Measurements from ENCODE around the gene ZFPM1. TPM values are rescaled to one million over a fixed set of nuclear protein-coding genes. Genes with fewer than 3 reads are reported as not detected.

ZFPM1 gene
- total and polyA plus RNA-seq, 4 donors: 0.57 to 9.0 (median 2.8) TPM

- 84 to 95% methylated on average over 30 to 34 of the region's 34 CpGs for WGBS, 2 donors
- Histone ChIP-seq H3K4me1 (ENCODE audit: control insufficient read depth in 5 of 5, insufficient read depth in 5 of 5, low read length in 5 of 5) (peaks cover 0 to 7% (median 0%) of the 10 kb centered on the region in 5 donors), H3K36me3 (ENCODE audit: control insufficient read depth in 4 of 4, insufficient read depth in 4 of 4, low read length in 4 of 4) (no peaks in the 10 kb centered on the region), H3K27me3 (ENCODE audit: control insufficient read depth in 3 of 3, insufficient read depth in 3 of 3, low read length in 2 of 3) (peaks cover 0 to 3% (median 2%) of the 10 kb centered on the region in 3 donors), H3K9me3 (ENCODE audit: control insufficient read depth in 4 of 4, insufficient read depth in 3 of 4, low read length in 3 of 4) (peaks cover 0 to 2% (median 0%) of the 10 kb centered on the region in 4 donors), H3K4me3 (no peak overlapping the region), H3K9ac (ENCODE audit: insufficient read depth in 1 of 2, low read length in 2 of 2) (no peak overlapping the region), H3K27ac (ENCODE audit: low read depth in 1 of 2, low read length in 1 of 2) (no peak overlapping the region)
- ATAC-seq (ENCODE audit: insufficient read depth, low FRiP score) (no peak), DNase-seq (no peak)
- no peak for TF ChIP-seq CTCF (IDR thresholded peaks at IDR 0.05; ENCODE audit: control extremely low read depth, extremely low read depth)
Observed at GRCh38 chr16:88428616-88429386, 24.3 kb upstream of the ZFPM1 start.

GRCh38 chr16:88429387-88430184, 23.5 kb upstream of the ZFPM1 start:
- Histone ChIP-seq H3K36me3 (ENCODE audit: control insufficient read depth in 4 of 4, insufficient read depth in 4 of 4, low read length in 4 of 4) (no peaks in the 10 kb centered on the region), H3K27ac (ENCODE audit: low read depth in 1 of 2, low read length in 1 of 2) (no peak overlapping the region), H3K9me3 (ENCODE audit: control insufficient read depth in 4 of 4, insufficient read depth in 3 of 4, low read length in 3 of 4) (peaks cover 0 to 2% (median 0%) of the 10 kb centered on the region in 4 donors), H3K4me1 (ENCODE audit: control insufficient read depth in 5 of 5, insufficient read depth in 5 of 5, low read length in 5 of 5) (peaks cover 0 to 7% (median 0%) of the 10 kb centered on the region in 5 donors), H3K27me3 (ENCODE audit: control insufficient read depth in 3 of 3, insufficient read depth in 3 of 3, low read length in 2 of 3) (peaks cover 0 to 3% (median 2%) of the 10 kb centered on the region in 3 donors), H3K4me3 (no peak overlapping the region), H3K9ac (ENCODE audit: insufficient read depth in 1 of 2, low read length in 2 of 2) (no peak overlapping the region)
- WGBS, 2 donors: 75 to 82% methylated on average over 47 to 48 of the region's 48 CpGs
- DNase-seq (no peak), ATAC-seq (ENCODE audit: insufficient read depth, low FRiP score) (no peak)
- no peak for TF ChIP-seq CTCF (IDR thresholded peaks at IDR 0.05; ENCODE audit: control extremely low read depth, extremely low read depth)

GRCh38 chr16:88430185-88430523, 22.9 kb upstream of the ZFPM1 start:
- peaks cover 0 to 3% (median 2%) of the 10 kb centered on the region in 3 donors for H3K27me3 ChIP-seq (ENCODE audit: control insufficient read depth in 3 of 3, insufficient read depth in 3 of 3, low read length in 2 of 3)
- DNase-seq: peak; percentile 33 to 70 (median 54)
- H3K27ac ChIP-seq (ENCODE audit: low read depth in 1 of 2, low read length in 1 of 2): no peak overlapping the region
- H3K9ac ChIP-seq (ENCODE audit: insufficient read depth in 1 of 2, low read length in 2 of 2): no peak overlapping the region
- no peak for ATAC-seq (ENCODE audit: insufficient read depth, low FRiP score)
- 3 to 10% methylated on average over 6 to 36 of the region's 36 CpGs for WGBS, 2 donors
- no peak for TF ChIP-seq CTCF (IDR thresholded peaks at IDR 0.05; ENCODE audit: control extremely low read depth, extremely low read depth)
- H3K4me3 ChIP-seq: peak overlapping the region; percentile 33
- no peaks in the 10 kb centered on the region for H3K36me3 ChIP-seq (ENCODE audit: control insufficient read depth in 4 of 4, insufficient read depth in 4 of 4, low read length in 4 of 4)
- H3K9me3 ChIP-seq (ENCODE audit: control insufficient read depth in 4 of 4, insufficient read depth in 3 of 4, low read length in 3 of 4): peaks cover 0 to 2% (median 0%) of the 10 kb centered on the region in 4 donors
- peaks cover 0 to 7% (median 0%) of the 10 kb centered on the region in 5 donors for H3K4me1 ChIP-seq (ENCODE audit: control insufficient read depth in 5 of 5, insufficient read depth in 5 of 5, low read length in 5 of 5)

Measured in lung (tissue), 12 donors.